K562 (cell line): ENCODE measurements around the gene CD46. TPM values are rescaled to one million over a fixed set of nuclear protein-coding genes. Genes with fewer than 3 reads are reported as not detected.

Source experiments
- FOXJ3 ChIP-seq: sonication (generic); formaldehyde crosslinking; IDR thresholded peaks from 2 replicates; pipeline ENCODE4 v1.4.0; 2020; ENCODE audit warnings: mild to moderate bottlenecking, missing genetic modification reagents
- KAT8 ChIP-seq: fragments of 450-650 bp; IDR thresholded peaks from 2 replicates; pipeline ENCODE4 v1.6.1; 2016; ENCODE audit warnings: low read depth, mild to moderate bottlenecking
- MEF2D ChIP-seq: conservative IDR thresholded peaks from 2 replicates; pipeline ENCODE4 v1.6.1; 2016; ENCODE audit warnings: low read depth, missing genetic modification characterization, missing compliant biosample characterization
- XRCC4 ChIP-seq: IDR thresholded peaks from one replicate; pipeline ENCODE4 v1.6.1; 2011; ENCODE audit not compliant: insufficient read depth, insufficient read length; ENCODE audit errors: extremely low read depth
- polyA plus RNA-seq, 8 experiments: library from polyadenylated mRNA; depleted of rRNA in 4 of 8; stranded (reverse) in 5 of 8; unstranded in 3 of 8; fragments of >200 nt; fragmentation: Nextera tagmentation in 2 of 8; fragmentation: Illumina TruSeq in 1 of 8; extraction: Ambion mirVana in 2 of 8; extraction: Trizol in 1 of 8; gene quantifications; 2 replicates each; pipeline versions ENCODE4 v1.2.1 to v1.2.3, GENCODE V29; 2011 to 2014; ENCODE audit warnings: inconsistent platforms in 1 of 8, missing spikeins in 1 of 8
- total RNA-seq, 7 experiments: library from RNA; depleted of rRNA in 6 of 7; stranded (reverse); fragments of >200 nt in 6 of 7; fragmentation: Illumina TruSeq in 2 of 7; extraction: Trizol in 2 of 7; gene quantifications; 2 replicates each; pipeline versions ENCODE4 v1.2.1 to v1.2.3, GENCODE V29; 2011 to 2021; ENCODE audit warnings: low replicate concordance in 1 of 7
- TF ChIP-seq, protein P1 (sequence below): fragments of 450-650 bp; IDR thresholded peaks from 2 replicates; pipeline ENCODE4 v1.6.1; 2016; ENCODE audit warnings: mild to moderate bottlenecking, moderate library complexity

The CD46 gene
- total and polyA plus RNA-seq, 9 of the 15 experiments (the other 6 are each of a cell fraction or from before 2014, with no cell fraction given), result 87.9 to 374 (median 156) TPM

DNA sequence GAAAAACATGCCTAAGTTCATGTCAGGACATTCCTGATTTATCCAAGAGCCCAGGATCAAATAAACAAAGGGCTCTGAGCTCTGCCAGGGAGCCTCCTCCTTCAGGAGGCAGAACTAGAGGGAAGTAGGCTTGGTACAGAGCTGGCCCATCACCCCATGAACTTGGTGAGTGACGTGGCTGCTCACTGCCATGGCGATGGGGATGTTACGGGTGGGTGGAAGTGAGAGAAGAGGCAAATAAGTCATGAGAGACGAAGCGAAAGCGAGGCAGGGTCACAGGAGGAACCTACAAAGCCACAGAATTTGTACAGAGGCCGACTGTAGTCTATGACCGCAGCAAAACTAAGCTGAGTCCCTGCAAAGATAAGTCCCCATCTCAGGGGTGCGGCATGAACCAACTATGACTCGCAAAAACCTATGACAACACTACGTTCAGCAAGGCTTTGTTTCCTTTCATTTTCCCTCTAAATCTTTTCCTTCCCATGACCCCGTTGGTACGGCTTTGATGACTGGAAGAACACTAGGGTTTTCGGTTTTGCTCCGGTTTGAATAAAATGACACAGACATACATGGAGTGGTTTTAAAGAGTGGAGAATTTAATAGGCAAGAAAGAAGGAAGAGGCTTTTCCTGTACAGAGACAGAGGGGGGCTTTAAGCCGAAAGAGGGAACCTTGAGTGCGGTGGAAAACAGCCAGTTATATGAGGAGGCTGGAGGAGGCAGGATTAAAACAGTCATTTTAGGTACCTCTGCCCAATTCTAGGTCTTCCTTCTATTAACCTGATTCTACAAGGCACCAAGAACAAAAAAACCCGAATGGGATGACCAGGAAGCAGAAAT lies 74.1 kb downstream of the CD46 start (continued):
- TF ChIP-seq XRCC4 (no peak), KAT8 (no peak), MEF2D (tag) (no peak), FOXJ3 (CRISPR knock-in tag) (no peak)
- TF ChIP-seq, protein P1, sequence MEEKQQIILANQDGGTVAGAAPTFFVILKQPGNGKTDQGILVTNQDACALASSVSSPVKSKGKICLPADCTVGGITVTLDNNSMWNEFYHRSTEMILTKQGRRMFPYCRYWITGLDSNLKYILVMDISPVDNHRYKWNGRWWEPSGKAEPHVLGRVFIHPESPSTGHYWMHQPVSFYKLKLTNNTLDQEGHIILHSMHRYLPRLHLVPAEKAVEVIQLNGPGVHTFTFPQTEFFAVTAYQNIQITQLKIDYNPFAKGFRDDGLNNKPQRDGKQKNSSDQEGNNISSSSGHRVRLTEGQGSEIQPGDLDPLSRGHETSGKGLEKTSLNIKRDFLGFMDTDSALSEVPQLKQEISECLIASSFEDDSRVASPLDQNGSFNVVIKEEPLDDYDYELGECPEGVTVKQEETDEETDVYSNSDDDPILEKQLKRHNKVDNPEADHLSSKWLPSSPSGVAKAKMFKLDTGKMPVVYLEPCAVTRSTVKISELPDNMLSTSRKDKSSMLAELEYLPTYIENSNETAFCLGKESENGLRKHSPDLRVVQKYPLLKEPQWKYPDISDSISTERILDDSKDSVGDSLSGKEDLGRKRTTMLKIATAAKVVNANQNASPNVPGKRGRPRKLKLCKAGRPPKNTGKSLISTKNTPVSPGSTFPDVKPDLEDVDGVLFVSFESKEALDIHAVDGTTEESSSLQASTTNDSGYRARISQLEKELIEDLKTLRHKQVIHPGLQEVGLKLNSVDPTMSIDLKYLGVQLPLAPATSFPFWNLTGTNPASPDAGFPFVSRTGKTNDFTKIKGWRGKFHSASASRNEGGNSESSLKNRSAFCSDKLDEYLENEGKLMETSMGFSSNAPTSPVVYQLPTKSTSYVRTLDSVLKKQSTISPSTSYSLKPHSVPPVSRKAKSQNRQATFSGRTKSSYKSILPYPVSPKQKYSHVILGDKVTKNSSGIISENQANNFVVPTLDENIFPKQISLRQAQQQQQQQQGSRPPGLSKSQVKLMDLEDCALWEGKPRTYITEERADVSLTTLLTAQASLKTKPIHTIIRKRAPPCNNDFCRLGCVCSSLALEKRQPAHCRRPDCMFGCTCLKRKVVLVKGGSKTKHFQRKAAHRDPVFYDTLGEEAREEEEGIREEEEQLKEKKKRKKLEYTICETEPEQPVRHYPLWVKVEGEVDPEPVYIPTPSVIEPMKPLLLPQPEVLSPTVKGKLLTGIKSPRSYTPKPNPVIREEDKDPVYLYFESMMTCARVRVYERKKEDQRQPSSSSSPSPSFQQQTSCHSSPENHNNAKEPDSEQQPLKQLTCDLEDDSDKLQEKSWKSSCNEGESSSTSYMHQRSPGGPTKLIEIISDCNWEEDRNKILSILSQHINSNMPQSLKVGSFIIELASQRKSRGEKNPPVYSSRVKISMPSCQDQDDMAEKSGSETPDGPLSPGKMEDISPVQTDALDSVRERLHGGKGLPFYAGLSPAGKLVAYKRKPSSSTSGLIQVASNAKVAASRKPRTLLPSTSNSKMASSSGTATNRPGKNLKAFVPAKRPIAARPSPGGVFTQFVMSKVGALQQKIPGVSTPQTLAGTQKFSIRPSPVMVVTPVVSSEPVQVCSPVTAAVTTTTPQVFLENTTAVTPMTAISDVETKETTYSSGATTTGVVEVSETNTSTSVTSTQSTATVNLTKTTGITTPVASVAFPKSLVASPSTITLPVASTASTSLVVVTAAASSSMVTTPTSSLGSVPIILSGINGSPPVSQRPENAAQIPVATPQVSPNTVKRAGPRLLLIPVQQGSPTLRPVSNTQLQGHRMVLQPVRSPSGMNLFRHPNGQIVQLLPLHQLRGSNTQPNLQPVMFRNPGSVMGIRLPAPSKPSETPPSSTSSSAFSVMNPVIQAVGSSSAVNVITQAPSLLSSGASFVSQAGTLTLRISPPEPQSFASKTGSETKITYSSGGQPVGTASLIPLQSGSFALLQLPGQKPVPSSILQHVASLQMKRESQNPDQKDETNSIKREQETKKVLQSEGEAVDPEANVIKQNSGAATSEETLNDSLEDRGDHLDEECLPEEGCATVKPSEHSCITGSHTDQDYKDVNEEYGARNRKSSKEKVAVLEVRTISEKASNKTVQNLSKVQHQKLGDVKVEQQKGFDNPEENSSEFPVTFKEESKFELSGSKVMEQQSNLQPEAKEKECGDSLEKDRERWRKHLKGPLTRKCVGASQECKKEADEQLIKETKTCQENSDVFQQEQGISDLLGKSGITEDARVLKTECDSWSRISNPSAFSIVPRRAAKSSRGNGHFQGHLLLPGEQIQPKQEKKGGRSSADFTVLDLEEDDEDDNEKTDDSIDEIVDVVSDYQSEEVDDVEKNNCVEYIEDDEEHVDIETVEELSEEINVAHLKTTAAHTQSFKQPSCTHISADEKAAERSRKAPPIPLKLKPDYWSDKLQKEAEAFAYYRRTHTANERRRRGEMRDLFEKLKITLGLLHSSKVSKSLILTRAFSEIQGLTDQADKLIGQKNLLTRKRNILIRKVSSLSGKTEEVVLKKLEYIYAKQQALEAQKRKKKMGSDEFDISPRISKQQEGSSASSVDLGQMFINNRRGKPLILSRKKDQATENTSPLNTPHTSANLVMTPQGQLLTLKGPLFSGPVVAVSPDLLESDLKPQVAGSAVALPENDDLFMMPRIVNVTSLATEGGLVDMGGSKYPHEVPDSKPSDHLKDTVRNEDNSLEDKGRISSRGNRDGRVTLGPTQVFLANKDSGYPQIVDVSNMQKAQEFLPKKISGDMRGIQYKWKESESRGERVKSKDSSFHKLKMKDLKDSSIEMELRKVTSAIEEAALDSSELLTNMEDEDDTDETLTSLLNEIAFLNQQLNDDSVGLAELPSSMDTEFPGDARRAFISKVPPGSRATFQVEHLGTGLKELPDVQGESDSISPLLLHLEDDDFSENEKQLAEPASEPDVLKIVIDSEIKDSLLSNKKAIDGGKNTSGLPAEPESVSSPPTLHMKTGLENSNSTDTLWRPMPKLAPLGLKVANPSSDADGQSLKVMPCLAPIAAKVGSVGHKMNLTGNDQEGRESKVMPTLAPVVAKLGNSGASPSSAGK, result peak; percentile 59; the same call in 1 of the 2 replicates
